Measurements from ENCODE around the gene CACNG4. TPM values are rescaled to one million over a fixed set of nuclear protein-coding genes. Genes with fewer than 3 reads are reported as not detected.

Gene CACNG4
- total RNA-seq, 4 donors from 2014 or later = not detected

- Histone ChIP-seq H3K4me3 (no peak overlapping the region), H3K27ac (no peak overlapping the region), H3K36me3 (no peaks in the 10 kb centered on the region), H3K9me3 (no peaks in the 10 kb centered on the region), H3K4me1 (peaks cover 0 to 13% of the 10 kb centered on the region in 2 donors), H3K27me3 (no peaks in the 10 kb centered on the region)
- TF ChIP-seq CTCF (IDR thresholded peaks at IDR 0.05 in 4 of 5, conservative IDR thresholded peaks at IDR 0.05 in 1 of 5) (no peak), POLR2A (IDR thresholded peaks at IDR 0.05) (no peak)
- intact Hi-C loops (cut with DNase I; ENCODE audit: low total_unique reads) = no loop called here
- no peak for ATAC-seq
- in situ Hi-C loops (cut with MboI; ENCODE audit: low sequenced_read_pairs in 4 of 4) = no loop called here
- DNase-seq = no peak
Measured at GRCh38 chr17:67024736-67025135, 60.2 kb downstream of the CACNG4 start.

- no peak overlapping the region for H3K4me3 ChIP-seq
- H3K36me3 ChIP-seq = no peaks in the 10 kb centered on the region
- ATAC-seq = no peak
- in situ Hi-C loops (cut with MboI; ENCODE audit: low sequenced_read_pairs in 4 of 4) = no loop called here
- no peaks in the 10 kb centered on the region for H3K9me3 ChIP-seq
- no peaks in the 10 kb centered on the region for H3K27me3 ChIP-seq
- H3K27ac ChIP-seq = no peak overlapping the region
- no peak for TF ChIP-seq POLR2A (IDR thresholded peaks at IDR 0.05)
- TF ChIP-seq CTCF (IDR thresholded peaks at IDR 0.05 in 4 of 5, conservative IDR thresholded peaks at IDR 0.05 in 1 of 5) = no peak
- peaks cover 0 to 13% of the 10 kb centered on the region in 2 donors for H3K4me1 ChIP-seq
- intact Hi-C loops (cut with DNase I; ENCODE audit: low total_unique reads) = no loop called here
- no peak for DNase-seq
Measured at GRCh38 chr17:67025216-67025792, 60.8 kb downstream of the CACNG4 start.

GRCh38 chr17:67026341-67026740, 61.8 kb downstream of the CACNG4 start:
- intact Hi-C loops (cut with DNase I; ENCODE audit: low total_unique reads) = no loop called here
- no peak for ATAC-seq
- no peaks in the 10 kb centered on the region for H3K27me3 ChIP-seq
- no peaks in the 10 kb centered on the region for H3K36me3 ChIP-seq
- no peak overlapping the region for H3K4me3 ChIP-seq
- DNase-seq = no peak
- H3K27ac ChIP-seq = no peak overlapping the region
- H3K9me3 ChIP-seq = no peaks in the 10 kb centered on the region
- in situ Hi-C loops (cut with MboI; ENCODE audit: low sequenced_read_pairs in 4 of 4) = no loop called here
- peaks cover 0 to 11% of the 10 kb centered on the region in 2 donors for H3K4me1 ChIP-seq
- TF ChIP-seq POLR2A (IDR thresholded peaks at IDR 0.05) (no peak), CTCF (IDR thresholded peaks at IDR 0.05 in 4 of 5, conservative IDR thresholded peaks at IDR 0.05 in 1 of 5) (no peak)

GRCh38 chr17:67027031-67027628, 62.6 kb downstream of the CACNG4 start:
- peak; percentile 31 to 34 for ATAC-seq
- in situ Hi-C loops (cut with MboI; ENCODE audit: low sequenced_read_pairs in 4 of 4) (no loop called here), intact Hi-C loops (cut with DNase I; ENCODE audit: low total_unique reads) (no loop called here)
- Histone ChIP-seq H3K4me1 (peaks cover 0 to 5% of the 10 kb centered on the region in 2 donors), H3K27me3 (no peaks in the 10 kb centered on the region), H3K4me3 (no peak overlapping the region), H3K27ac (no peak overlapping the region), H3K9me3 (no peaks in the 10 kb centered on the region), H3K36me3 (no peaks in the 10 kb centered on the region)
- TF ChIP-seq CTCF (IDR thresholded peaks at IDR 0.05 in 4 of 5, conservative IDR thresholded peaks at IDR 0.05 in 1 of 5) (no peak), POLR2A (IDR thresholded peaks at IDR 0.05) (no peak)
- peak in 1 of 2 donors; percentile 40 for DNase-seq
